ENCODE measurements around the gene TANK. TPM values are rescaled to one million over a fixed set of nuclear protein-coding genes. Genes with fewer than 3 reads are reported as not detected.

TANK gene
- total and polyA plus RNA-seq, 2 experiments from 2014 or later: 37.6 to 54.7 TPM

DNA sequence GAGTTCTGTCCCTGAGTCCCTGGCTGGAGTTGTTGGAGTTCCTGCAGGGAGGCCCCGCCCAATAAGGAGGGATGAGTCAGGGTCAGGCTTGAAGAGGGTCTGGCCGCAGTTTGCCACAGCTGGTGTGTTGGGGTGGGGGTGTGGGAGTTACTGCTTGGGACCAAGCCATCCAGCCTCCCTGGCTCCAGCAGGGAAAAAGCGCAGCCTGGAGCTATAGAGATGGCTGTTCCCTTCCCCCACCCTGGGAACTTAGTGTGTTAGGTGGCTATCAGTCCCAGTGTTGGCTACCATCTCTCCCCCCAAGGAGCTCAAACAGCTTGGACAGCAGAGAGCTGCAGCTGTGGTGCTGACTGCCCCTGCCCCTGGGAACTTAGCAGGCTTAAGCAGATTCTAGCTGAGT, 13.2 kb upstream of the TANK start:
- Histone ChIP-seq H3K27ac (no peak overlapping the region), H4K20me1 (ENCODE audit: insufficient read depth, poor library complexity, severe bottlenecking) (no peaks in the 10 kb centered on the region), H3K9me3 (ENCODE audit: low read depth) (peaks cover 21% of the 10 kb centered on the region), H2AFZ (no peak overlapping the region), H3K4me3 (no peak overlapping the region), H3K36me3 (replicated peaks; ENCODE audit: insufficient read depth, low read depth) (no peaks in the 10 kb centered on the region), H3K9me2 (replicated peaks; ENCODE audit: insufficient read depth) (no peaks in the 10 kb centered on the region), H3K27me3 (no peaks in the 10 kb centered on the region), H3K79me2 (no peaks in the 10 kb centered on the region), H3K4me2 (no peak overlapping the region), H3K4me1 (ENCODE audit: insufficient read depth) (no peaks in the 10 kb centered on the region)
- TF ChIP-seq, protein P1, sequence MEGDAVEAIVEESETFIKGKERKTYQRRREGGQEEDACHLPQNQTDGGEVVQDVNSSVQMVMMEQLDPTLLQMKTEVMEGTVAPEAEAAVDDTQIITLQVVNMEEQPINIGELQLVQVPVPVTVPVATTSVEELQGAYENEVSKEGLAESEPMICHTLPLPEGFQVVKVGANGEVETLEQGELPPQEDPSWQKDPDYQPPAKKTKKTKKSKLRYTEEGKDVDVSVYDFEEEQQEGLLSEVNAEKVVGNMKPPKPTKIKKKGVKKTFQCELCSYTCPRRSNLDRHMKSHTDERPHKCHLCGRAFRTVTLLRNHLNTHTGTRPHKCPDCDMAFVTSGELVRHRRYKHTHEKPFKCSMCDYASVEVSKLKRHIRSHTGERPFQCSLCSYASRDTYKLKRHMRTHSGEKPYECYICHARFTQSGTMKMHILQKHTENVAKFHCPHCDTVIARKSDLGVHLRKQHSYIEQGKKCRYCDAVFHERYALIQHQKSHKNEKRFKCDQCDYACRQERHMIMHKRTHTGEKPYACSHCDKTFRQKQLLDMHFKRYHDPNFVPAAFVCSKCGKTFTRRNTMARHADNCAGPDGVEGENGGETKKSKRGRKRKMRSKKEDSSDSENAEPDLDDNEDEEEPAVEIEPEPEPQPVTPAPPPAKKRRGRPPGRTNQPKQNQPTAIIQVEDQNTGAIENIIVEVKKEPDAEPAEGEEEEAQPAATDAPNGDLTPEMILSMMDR (IDR thresholded peaks at IDR 0.05; ENCODE audit: poor library complexity): no peak
- TF ChIP-seq EZH2 (IDR thresholded peaks at IDR 0.05; ENCODE audit: borderline replicate concordance): no peak
- no peak for TF ChIP-seq EZH2phosphoT487 (IDR thresholded peaks at IDR 0.05; ENCODE audit: low read depth, severe bottlenecking, unreplicated experiment)
- no peak for DNase-seq (ENCODE audit: low spot score)
- WGBS (ENCODE audit: low lambda C conversion rate, missing lambda C conversion rate): 94% methylated on average over 3 of the region's 3 CpGs

DNA sequence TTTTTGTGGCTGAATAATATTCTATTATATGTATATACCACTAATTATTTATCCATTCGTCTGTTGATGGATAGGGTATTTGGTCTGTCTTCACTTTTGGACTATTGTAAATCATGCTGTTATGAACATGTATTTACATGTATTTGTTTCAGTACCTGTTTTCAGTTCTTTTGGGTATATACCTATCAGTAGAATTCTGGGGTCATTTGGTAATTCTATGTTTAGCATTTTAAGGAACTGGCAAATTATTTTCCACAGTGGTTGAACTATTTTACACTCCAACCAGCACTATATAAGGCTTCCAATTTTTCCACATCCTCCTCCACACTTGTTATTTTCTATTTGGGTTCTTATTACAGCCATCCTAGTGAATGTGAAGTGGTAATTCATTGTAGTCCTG, 12.4 kb upstream of the TANK start:
- Histone ChIP-seq H3K4me1 (ENCODE audit: insufficient read depth) (no peaks in the 10 kb centered on the region), H3K4me2 (no peak overlapping the region), H3K4me3 (no peak overlapping the region), H3K79me2 (no peaks in the 10 kb centered on the region), H4K20me1 (ENCODE audit: insufficient read depth, poor library complexity, severe bottlenecking) (no peaks in the 10 kb centered on the region), H2AFZ (no peak overlapping the region), H3K27ac (no peak overlapping the region), H3K9me2 (replicated peaks; ENCODE audit: insufficient read depth) (no peaks in the 10 kb centered on the region), H3K27me3 (no peaks in the 10 kb centered on the region), H3K9me3 (ENCODE audit: low read depth) (peaks cover 21% of the 10 kb centered on the region), H3K36me3 (replicated peaks; ENCODE audit: insufficient read depth, low read depth) (no peaks in the 10 kb centered on the region)
- DNase-seq (ENCODE audit: low spot score): no peak
- TF ChIP-seq EZH2 (IDR thresholded peaks at IDR 0.05; ENCODE audit: borderline replicate concordance) (no peak), EZH2phosphoT487 (IDR thresholded peaks at IDR 0.05; ENCODE audit: low read depth, severe bottlenecking, unreplicated experiment) (no peak)
- TF ChIP-seq, protein P1 (IDR thresholded peaks at IDR 0.05; ENCODE audit: poor library complexity): no peak
- 84% methylated on average over 1 of the region's 1 CpG for WGBS (ENCODE audit: low lambda C conversion rate, missing lambda C conversion rate)

DNA sequence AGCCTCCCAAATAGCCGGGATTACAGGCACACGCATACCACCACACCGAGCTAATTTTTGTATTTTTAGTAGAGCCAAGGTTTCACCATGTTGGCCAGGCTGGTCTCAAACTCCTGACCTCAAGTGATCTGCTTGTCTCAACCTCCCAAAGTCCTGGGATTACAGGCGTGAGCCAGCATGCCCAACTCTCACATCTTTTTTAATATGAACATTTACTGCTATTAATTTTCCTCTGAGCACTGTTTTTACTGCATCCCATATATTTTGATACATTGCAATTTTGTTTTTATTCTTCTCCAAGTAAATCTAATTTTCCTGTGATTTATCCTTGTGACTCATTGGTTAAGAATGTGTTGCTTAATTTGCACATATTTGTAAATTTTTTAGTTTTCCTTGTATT, 9.5 kb upstream of the TANK start:
- Histone ChIP-seq H3K9me2 (replicated peaks; ENCODE audit: insufficient read depth) (no peaks in the 10 kb centered on the region), H3K4me3 (no peak overlapping the region), H3K4me1 (ENCODE audit: insufficient read depth) (no peaks in the 10 kb centered on the region), H4K20me1 (ENCODE audit: insufficient read depth, poor library complexity, severe bottlenecking) (no peaks in the 10 kb centered on the region), H3K27ac (no peak overlapping the region), H3K79me2 (no peaks in the 10 kb centered on the region), H2AFZ (no peak overlapping the region), H3K4me2 (no peak overlapping the region), H3K36me3 (replicated peaks; ENCODE audit: insufficient read depth, low read depth) (no peaks in the 10 kb centered on the region), H3K27me3 (no peaks in the 10 kb centered on the region), H3K9me3 (ENCODE audit: low read depth) (peaks cover 21% of the 10 kb centered on the region)
- TF ChIP-seq, protein P1 (IDR thresholded peaks at IDR 0.05; ENCODE audit: poor library complexity): no peak
- TF ChIP-seq EZH2 (IDR thresholded peaks at IDR 0.05; ENCODE audit: borderline replicate concordance) (no peak), EZH2phosphoT487 (IDR thresholded peaks at IDR 0.05; ENCODE audit: low read depth, severe bottlenecking, unreplicated experiment) (no peak)
- DNase-seq (ENCODE audit: low spot score): no peak
- 93% methylated on average over 4 of the region's 4 CpGs for WGBS (ENCODE audit: low lambda C conversion rate, missing lambda C conversion rate)

DNA sequence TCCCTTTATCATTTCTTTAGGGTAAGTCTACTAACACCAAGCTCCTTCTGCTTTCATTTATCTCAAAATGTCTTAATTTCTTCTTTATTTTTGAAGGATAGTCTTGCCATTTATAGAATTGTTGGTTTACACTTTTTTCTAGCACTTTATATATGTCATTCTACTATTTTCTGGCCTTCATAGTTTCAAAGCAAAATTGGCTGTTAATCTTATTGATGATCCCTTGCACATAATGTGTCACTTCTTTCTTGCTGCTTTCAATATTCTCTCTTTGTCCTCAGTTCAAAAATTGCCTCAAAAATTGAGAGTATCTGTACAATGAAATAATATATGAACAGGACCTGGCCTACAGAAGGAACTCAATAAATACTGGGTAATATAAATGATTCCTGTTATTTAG, 7.9 kb upstream of the TANK start:
- no peaks in the 10 kb centered on the region for H3K79me2 ChIP-seq
- no peaks in the 10 kb centered on the region for H3K4me1 ChIP-seq (ENCODE audit: insufficient read depth)
- no peak overlapping the region for H3K27ac ChIP-seq
- H4K20me1 ChIP-seq (ENCODE audit: insufficient read depth, poor library complexity, severe bottlenecking): no peaks in the 10 kb centered on the region
- no peak overlapping the region for H3K4me3 ChIP-seq
- H3K9me3 ChIP-seq (ENCODE audit: low read depth): peaks cover 21% of the 10 kb centered on the region
- TF ChIP-seq, protein P1 (IDR thresholded peaks at IDR 0.05; ENCODE audit: poor library complexity): no peak
- TF ChIP-seq EZH2 (IDR thresholded peaks at IDR 0.05; ENCODE audit: borderline replicate concordance) (no peak), EZH2phosphoT487 (IDR thresholded peaks at IDR 0.05; ENCODE audit: low read depth, severe bottlenecking, unreplicated experiment) (no peak)
- DNase-seq (ENCODE audit: low spot score): no peak
- H3K27me3 ChIP-seq: no peaks in the 10 kb centered on the region
- no peaks in the 10 kb centered on the region for H3K9me2 ChIP-seq (replicated peaks; ENCODE audit: insufficient read depth)
- H3K4me2 ChIP-seq: no peak overlapping the region
- no peaks in the 10 kb centered on the region for H3K36me3 ChIP-seq (replicated peaks; ENCODE audit: insufficient read depth, low read depth)
- no peak overlapping the region for H2AFZ ChIP-seq
